Inflammatory macrophage treated with lipopolysaccharide for 1 hour (primary cell): Measurements from ENCODE around the gene LRRC23.
"Not testable (repeated sequence)": the region's sequence is repeated elsewhere in the genome, so short reads cannot be mapped to it uniquely, and the experiment has no call there.

Source experiments
- DNase-seq, 2 donors: peaks; one replicate each; pipeline ENCODE4 v3.0.0-alpha.2; 2020 to 2022

Gene LRRC23

GRCh38 chr12:6905414-6906040, 905 bp downstream of the LRRC23 start:
- no peak for DNase-seq

- DNase-seq: not testable (repeated sequence)
These were observed 3.5 kb downstream of the LRRC23 start for GRCh38 chr12:6908141-6908540.

- DNase-seq: no peak
These were observed 5.0 kb downstream of the LRRC23 start for GRCh38 chr12:6909421-6910145.

GRCh38 chr12:6912164-6912935, 7.7 kb downstream of the LRRC23 start:
- DNase-seq: no peak

- DNase-seq: peak; percentile 42 to 46
These were observed 9.8 kb downstream of the LRRC23 start, which contains the start of gene ENO2 for GRCh38 chr12:6914246-6914946. Gene ENO2 (plus strand): TSS chr12:6914580. CDS start chr12:6915833, 1,253 bp downstream.

- DNase-seq: no peak
These were observed 10.5 kb downstream of the LRRC23 start for GRCh38 chr12:6914947-6915788.

- DNase-seq: no peak
These were observed 11.2 kb downstream of the LRRC23 start for GRCh38 chr12:6915789-6916285.

- no peak for DNase-seq
These were observed 12.0 kb downstream of the LRRC23 start for GRCh38 chr12:6916426-6917200.

GRCh38 chr12:6917491-6918231, 13.0 kb downstream of the LRRC23 start:
- no peak for DNase-seq

GRCh38 chr12:6919588-6919987, 15.0 kb downstream of the LRRC23 start:
- DNase-seq: no peak

GRCh38 chr12:6921539-6921938, 16.9 kb downstream of the LRRC23 start:
- DNase-seq: no peak

- peak; percentile 39 to 52 for DNase-seq
These were observed 17.6 kb downstream of the LRRC23 start for GRCh38 chr12:6921996-6922946.

GRCh38 chr12:6923003-6923732, 18.5 kb downstream of the LRRC23 start:
- no peak for DNase-seq

- DNase-seq: no peak
These were observed 19.2 kb downstream of the LRRC23 start for GRCh38 chr12:6923851-6924250.

GRCh38 chr12:6925239-6925539, 20.6 kb downstream of the LRRC23 start:
- no peak for DNase-seq

- no peak for DNase-seq
These were observed 21.1 kb downstream of the LRRC23 start for GRCh38 chr12:6925540-6926279.

GRCh38 chr12:6927379-6928021, 22.9 kb downstream of the LRRC23 start, which contains the start of gene ATN1:
Gene ATN1 (plus strand): TSS chr12:6927959. CDS start chr12:6934002, 6,043 bp downstream.
- DNase-seq: no peak
